Measurements from ENCODE around the gene TXNRD1.
"Not testable (repeated sequence)": the region's sequence is repeated elsewhere in the genome, so short reads cannot be mapped to it uniquely, and the experiment has no call there.

TXNRD1 gene

GRCh38 chr12:104237930-104238329, 22.4 kb downstream of the TXNRD1 start:
- no peak for DNase-seq (ENCODE audit: low spot score)

- no peak for DNase-seq (ENCODE audit: low spot score)
Observed at GRCh38 chr12:104242546-104243206, 27.1 kb downstream of the TXNRD1 start.

GRCh38 chr12:104243551-104243950, 28.0 kb downstream of the TXNRD1 start:
- no peak for DNase-seq (ENCODE audit: low spot score)

GRCh38 chr12:104243971-104244370, 28.4 kb downstream of the TXNRD1 start:
- no peak for DNase-seq (ENCODE audit: low spot score)

GRCh38 chr12:104247698-104248097, 32.1 kb downstream of the TXNRD1 start:
- DNase-seq (ENCODE audit: low spot score) = no peak

GRCh38 chr12:104248444-104248843, 32.9 kb downstream of the TXNRD1 start:
- DNase-seq (ENCODE audit: low spot score) = no peak

- DNase-seq (ENCODE audit: low spot score) = no peak
Observed at GRCh38 chr12:104249017-104249416, 33.4 kb downstream of the TXNRD1 start.

GRCh38 chr12:104249898-104250297, 34.3 kb downstream of the TXNRD1 start:
- DNase-seq (ENCODE audit: low spot score) = no peak

GRCh38 chr12:104250366-104251125, 35.0 kb downstream of the TXNRD1 start:
- no peak for DNase-seq (ENCODE audit: low spot score)

- no peak for DNase-seq (ENCODE audit: low spot score)
Observed at GRCh38 chr12:104257913-104258472, 42.4 kb downstream of the TXNRD1 start.

- no peak for DNase-seq (ENCODE audit: low spot score)
Observed at GRCh38 chr12:104258476-104259067, 43.0 kb downstream of the TXNRD1 start.

- no peak for DNase-seq (ENCODE audit: low spot score)
Observed at GRCh38 chr12:104263026-104263425, 47.4 kb downstream of the TXNRD1 start.

- DNase-seq (ENCODE audit: low spot score) = no peak
Observed at GRCh38 chr12:104263580-104264358, 48.2 kb downstream of the TXNRD1 start.

- not testable (repeated sequence) for DNase-seq (ENCODE audit: low spot score)
Observed at GRCh38 chr12:104265436-104265835, 49.9 kb downstream of the TXNRD1 start.

GRCh38 chr12:104272938-104273337, 57.4 kb downstream of the TXNRD1 start:
- no peak for DNase-seq (ENCODE audit: low spot score)

- DNase-seq (ENCODE audit: low spot score) = no peak
Observed at GRCh38 chr12:104273503-104273902, 57.9 kb downstream of the TXNRD1 start.

GRCh38 chr12:104274811-104275210, 59.2 kb downstream of the TXNRD1 start:
- no peak for DNase-seq (ENCODE audit: low spot score)

GRCh38 chr12:104275689-104276088, 60.1 kb downstream of the TXNRD1 start:
- DNase-seq (ENCODE audit: low spot score) = no peak

GRCh38 chr12:104276273-104277131, 60.9 kb downstream of the TXNRD1 start:
- DNase-seq (ENCODE audit: low spot score) = peak; percentile 34

- DNase-seq (ENCODE audit: low spot score) = no peak
Observed at GRCh38 chr12:104279164-104279563, 63.6 kb downstream of the TXNRD1 start.

GRCh38 chr12:104280111-104280510, 64.5 kb downstream of the TXNRD1 start:
- no peak for DNase-seq (ENCODE audit: low spot score)

All from D341Med (cell line).